ENCODE measurements around the gene PCBP3. TPM values are rescaled to one million over a fixed set of nuclear protein-coding genes. Genes with fewer than 3 reads are reported as not detected.
"Not testable (repeated sequence)": the region's sequence is repeated elsewhere in the genome, so short reads cannot be mapped to it uniquely, and the experiment has no call there.

Gene PCBP3
- polyA plus RNA-seq, 3 donors = 1.1 to 1.7 (median 1.4) TPM

GRCh38 chr21:45820171-45821091, 176.9 kb downstream of the PCBP3 start:
- DNase-seq (ENCODE audit: low read depth in 3 of 3, low spot score in 2 of 3) = peak; percentile 76 to 82 (median 78)

- DNase-seq (ENCODE audit: low read depth in 3 of 3, low spot score in 2 of 3) = no peak
These were observed 177.9 kb downstream of the PCBP3 start for GRCh38 chr21:45821315-45821962.

GRCh38 chr21:45821998-45822397, 178.5 kb downstream of the PCBP3 start:
- DNase-seq (ENCODE audit: low read depth in 3 of 3, low spot score in 2 of 3) = no peak

- DNase-seq (ENCODE audit: low read depth in 3 of 3, low spot score in 2 of 3) = no peak
These were observed 179.0 kb downstream of the PCBP3 start for GRCh38 chr21:45822429-45823099.

- DNase-seq (ENCODE audit: low read depth in 3 of 3, low spot score in 2 of 3) = no peak
These were observed 179.7 kb downstream of the PCBP3 start for GRCh38 chr21:45823100-45823681.

GRCh38 chr21:45824546-45825215, 181.2 kb downstream of the PCBP3 start:
- no peak for DNase-seq (ENCODE audit: low read depth in 3 of 3, low spot score in 2 of 3)

- DNase-seq (ENCODE audit: low read depth in 3 of 3, low spot score in 2 of 3) = no peak
These were observed 181.7 kb downstream of the PCBP3 start for GRCh38 chr21:45825219-45825618.

GRCh38 chr21:45826676-45827301, 183.3 kb downstream of the PCBP3 start:
- DNase-seq (ENCODE audit: low read depth in 3 of 3, low spot score in 2 of 3) = no peak

- no peak for DNase-seq (ENCODE audit: low read depth in 3 of 3, low spot score in 2 of 3)
These were observed 183.8 kb downstream of the PCBP3 start for GRCh38 chr21:45827302-45827692.

- no peak for DNase-seq (ENCODE audit: low read depth in 3 of 3, low spot score in 2 of 3)
These were observed 184.5 kb downstream of the PCBP3 start for GRCh38 chr21:45827881-45828579.

GRCh38 chr21:45828580-45829570, 185.3 kb downstream of the PCBP3 start:
- DNase-seq (ENCODE audit: low read depth in 3 of 3, low spot score in 2 of 3) = no peak

GRCh38 chr21:45829668-45830067, 186.1 kb downstream of the PCBP3 start:
- no peak for DNase-seq (ENCODE audit: low read depth in 3 of 3, low spot score in 2 of 3)

- DNase-seq (ENCODE audit: low read depth in 3 of 3, low spot score in 2 of 3) = no peak
These were observed 186.7 kb downstream of the PCBP3 start for GRCh38 chr21:45830221-45830640.

GRCh38 chr21:45830720-45831366, 187.3 kb downstream of the PCBP3 start:
- no peak for DNase-seq (ENCODE audit: low read depth in 3 of 3, low spot score in 2 of 3)

- DNase-seq (ENCODE audit: low read depth in 3 of 3, low spot score in 2 of 3) = no peak
These were observed 188.6 kb downstream of the PCBP3 start for GRCh38 chr21:45831991-45832740.

GRCh38 chr21:45832741-45833235, 189.3 kb downstream of the PCBP3 start:
- DNase-seq (ENCODE audit: low read depth in 3 of 3, low spot score in 2 of 3) = not testable (repeated sequence)

- no peak for DNase-seq (ENCODE audit: low read depth in 3 of 3, low spot score in 2 of 3)
These were observed 189.9 kb downstream of the PCBP3 start for GRCh38 chr21:45833414-45833813.

Data from right renal cortex interstitium (tissue), 3 donors.